Coronary artery (tissue), 2 donors: Measurements from ENCODE around the gene ODC1.

Experiments used
- DNase-seq: peaks from one replicate; pipeline ENCODE4 v3.0.0-alpha.2; 2017; ENCODE audit warnings: low spot score
- H3K27ac ChIP-seq, 2 donors: fragments of 200-600 bp; sonication (generic); one replicate each; pipeline ENCODE4 v1.5.1; 2016 to 2019
- H3K4me3 ChIP-seq: fragments of 200-600 bp; sonication (generic); 2 replicates; pipeline ENCODE4 v1.5.1; 2016; ENCODE audit warnings: mild to moderate bottlenecking, moderate library complexity
- TF ChIP-seq, protein P1 (sequence below): fragments of 200-600 bp; sonication (generic); IDR thresholded peaks from one replicate; pipeline ENCODE4 v1.5.1; 2019; ENCODE audit warnings: antibody characterized with exemption

ODC1 gene

DNA sequence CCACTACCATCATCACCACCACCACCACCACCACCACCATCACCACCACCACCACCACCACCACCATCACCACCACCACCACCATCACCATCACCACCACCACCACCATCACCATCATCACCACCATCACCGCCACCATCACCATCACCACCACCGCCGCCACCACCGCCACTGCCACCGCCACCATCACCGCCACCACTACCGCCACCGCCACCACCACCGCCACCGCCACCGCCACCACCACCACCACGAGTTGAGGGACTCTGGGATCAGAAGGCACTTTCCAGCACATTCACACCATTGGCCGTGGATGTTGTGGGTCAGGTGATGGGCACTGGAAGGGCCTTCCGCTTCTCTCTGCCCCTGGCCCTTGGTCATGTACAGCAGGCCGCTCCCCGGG, 48.8 kb downstream of the ODC1 start:
- no peak for DNase-seq
- no peak overlapping the region for H3K4me3 ChIP-seq
- TF ChIP-seq, protein P1, sequence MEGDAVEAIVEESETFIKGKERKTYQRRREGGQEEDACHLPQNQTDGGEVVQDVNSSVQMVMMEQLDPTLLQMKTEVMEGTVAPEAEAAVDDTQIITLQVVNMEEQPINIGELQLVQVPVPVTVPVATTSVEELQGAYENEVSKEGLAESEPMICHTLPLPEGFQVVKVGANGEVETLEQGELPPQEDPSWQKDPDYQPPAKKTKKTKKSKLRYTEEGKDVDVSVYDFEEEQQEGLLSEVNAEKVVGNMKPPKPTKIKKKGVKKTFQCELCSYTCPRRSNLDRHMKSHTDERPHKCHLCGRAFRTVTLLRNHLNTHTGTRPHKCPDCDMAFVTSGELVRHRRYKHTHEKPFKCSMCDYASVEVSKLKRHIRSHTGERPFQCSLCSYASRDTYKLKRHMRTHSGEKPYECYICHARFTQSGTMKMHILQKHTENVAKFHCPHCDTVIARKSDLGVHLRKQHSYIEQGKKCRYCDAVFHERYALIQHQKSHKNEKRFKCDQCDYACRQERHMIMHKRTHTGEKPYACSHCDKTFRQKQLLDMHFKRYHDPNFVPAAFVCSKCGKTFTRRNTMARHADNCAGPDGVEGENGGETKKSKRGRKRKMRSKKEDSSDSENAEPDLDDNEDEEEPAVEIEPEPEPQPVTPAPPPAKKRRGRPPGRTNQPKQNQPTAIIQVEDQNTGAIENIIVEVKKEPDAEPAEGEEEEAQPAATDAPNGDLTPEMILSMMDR, result no peak
- peak overlapping the region in 1 of 2 donors; percentile 73 for H3K27ac ChIP-seq

DNA sequence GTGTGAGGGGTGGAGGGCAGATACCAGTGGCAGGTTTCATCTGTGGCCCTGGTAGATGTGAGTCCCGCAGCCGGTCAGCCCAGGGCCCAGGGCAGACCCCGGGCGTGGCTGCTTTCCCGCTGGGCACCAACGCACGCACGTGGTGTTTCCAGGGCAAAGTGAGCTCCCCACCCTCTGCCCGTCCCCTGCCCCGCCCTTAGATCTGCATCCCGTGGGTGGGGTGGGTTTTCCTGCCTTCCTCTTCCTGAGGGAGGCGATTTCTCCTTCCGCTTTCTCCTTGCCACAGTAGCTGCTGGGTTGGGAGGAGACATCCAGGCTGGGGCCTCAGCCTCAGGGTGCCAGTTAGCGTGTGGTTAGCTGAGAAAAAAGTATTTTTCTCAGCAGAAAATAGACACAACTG, 49.6 kb downstream of the ODC1 start:
- H3K27ac ChIP-seq, result peak overlapping the region in 1 of 2 donors; percentile 66
- DNase-seq, result no peak
- H3K4me3 ChIP-seq, result no peak overlapping the region
- TF ChIP-seq, protein P1, result no peak

DNA sequence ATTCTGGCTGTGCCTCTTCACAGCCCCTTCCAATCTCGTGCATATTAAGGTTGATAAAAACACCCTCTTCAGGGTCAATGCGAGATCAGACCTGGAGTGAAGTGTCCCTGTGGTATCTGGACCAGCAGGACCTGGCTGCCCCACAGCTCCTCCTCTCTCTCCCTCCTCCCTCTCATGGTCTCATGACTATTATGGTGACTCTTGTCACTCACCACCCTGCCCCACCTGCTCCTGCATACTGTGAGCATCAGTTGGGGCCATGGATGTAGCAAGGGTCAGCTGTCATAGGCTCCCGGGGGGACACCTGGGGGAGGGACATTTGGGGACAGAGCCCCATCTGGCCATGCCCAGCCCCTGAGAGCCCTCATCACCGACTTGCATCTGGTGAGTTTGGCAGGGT, 50.2 kb downstream of the ODC1 start:
- DNase-seq, result no peak
- Histone ChIP-seq H3K27ac (peak overlapping the region in 1 of 2 donors; percentile 16), H3K4me3 (no peak overlapping the region)
- TF ChIP-seq, protein P1, result no peak

DNA sequence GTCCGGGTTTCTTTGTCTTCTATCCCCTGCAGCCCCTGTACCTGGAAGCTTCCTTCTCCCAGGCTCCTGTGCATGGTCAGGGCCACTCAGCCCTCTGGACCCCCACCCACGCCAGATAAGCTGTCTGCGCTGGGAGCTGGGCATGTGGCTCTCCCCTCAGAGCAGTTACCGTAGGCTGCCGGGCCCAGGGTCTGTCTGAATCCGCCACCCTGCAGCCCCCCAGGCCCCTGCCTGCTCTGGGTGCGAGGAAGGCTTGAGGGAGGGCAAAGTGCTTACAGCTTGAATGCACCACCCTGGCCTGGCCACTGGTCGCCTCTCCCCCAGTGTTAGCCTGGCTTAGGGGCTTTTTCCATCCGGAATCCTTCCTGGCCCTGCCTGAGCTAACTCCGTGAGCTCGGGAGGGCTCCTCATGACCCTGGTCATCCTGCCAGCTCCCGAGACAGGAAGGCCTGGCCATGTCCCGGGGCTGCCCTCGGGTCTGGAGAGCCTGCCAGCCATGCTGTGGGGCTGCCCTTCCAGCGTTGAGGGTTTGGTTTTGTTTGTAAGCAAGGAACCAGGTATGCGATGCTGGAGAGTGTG, 50.7 kb downstream of the ODC1 start:
- Histone ChIP-seq H3K4me3 (no peak overlapping the region), H3K27ac (peak overlapping the region in 1 of 2 donors; percentile 16)
- TF ChIP-seq, protein P1, result no peak
- no peak for DNase-seq

DNA sequence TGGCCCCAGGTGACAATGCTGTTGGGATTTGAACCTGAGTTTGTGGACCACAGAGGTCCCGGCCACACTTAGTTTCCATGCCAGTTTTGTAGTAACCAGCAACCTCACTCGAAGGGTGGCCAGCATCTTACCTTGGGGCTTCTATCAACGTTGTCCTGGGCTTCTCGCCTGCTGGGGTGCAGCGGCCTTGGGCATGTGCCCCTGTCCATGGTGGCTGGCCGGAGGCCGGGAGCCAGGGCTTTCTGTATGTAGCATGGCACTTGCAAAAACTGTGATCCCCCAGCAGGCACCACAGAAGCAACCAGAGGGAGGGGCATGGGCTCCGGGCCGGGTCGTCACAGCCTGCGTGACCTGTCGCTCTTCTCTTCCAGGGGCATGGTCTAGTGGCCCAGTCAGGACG, 51.7 kb downstream of the ODC1 start:
- no peak for DNase-seq
- TF ChIP-seq, protein P1, result no peak
- no peak overlapping the region for H3K27ac ChIP-seq
- H3K4me3 ChIP-seq, result no peak overlapping the region

DNA sequence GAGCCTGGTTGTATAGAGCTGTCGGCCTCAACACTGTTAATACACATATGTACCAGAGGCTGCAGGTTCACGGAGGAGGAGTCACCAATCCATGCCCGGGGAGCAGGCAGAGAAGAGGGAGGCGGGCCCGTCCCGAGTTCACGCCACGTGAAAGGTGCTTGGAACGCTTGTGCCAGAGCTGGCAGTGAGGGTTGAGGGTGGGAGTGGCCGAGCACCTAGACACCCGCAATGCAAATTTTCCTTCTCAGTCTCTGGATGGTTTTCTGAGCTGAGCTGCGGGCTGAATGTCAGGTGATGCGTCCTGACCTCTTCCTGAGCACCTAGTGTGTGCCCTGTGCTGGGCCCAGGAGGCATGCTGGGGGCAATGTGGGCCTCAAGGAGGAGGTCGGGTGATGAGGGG, 52.2 kb downstream of the ODC1 start:
- TF ChIP-seq, protein P1, result no peak
- H3K27ac ChIP-seq, result no peak overlapping the region
- no peak overlapping the region for H3K4me3 ChIP-seq
- no peak for DNase-seq

DNA sequence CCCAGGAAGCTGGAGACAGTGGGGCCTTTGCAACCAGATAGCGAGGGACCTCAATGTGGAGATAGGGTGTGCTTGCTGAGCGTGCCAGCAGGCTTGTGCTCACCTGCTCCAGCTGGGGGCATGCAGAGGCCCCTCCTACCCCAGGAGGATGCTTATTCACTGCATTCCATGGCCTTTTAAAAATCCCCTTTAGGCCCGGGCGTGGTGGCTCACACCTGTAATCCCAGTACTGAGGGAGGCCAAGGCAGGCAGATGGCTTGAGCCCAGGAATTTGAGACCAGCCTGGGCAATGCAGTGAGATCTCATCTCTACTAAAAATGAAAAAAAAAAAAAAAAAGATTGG, 54.5 kb downstream of the ODC1 start:
- H3K4me3 ChIP-seq, result no peak overlapping the region
- H3K27ac ChIP-seq, result no peak overlapping the region
- no peak for DNase-seq
- TF ChIP-seq, protein P1, result no peak
